ENCODE data around the gene KLK13. TPM values are rescaled to one million over a fixed set of nuclear protein-coding genes. Genes with fewer than 3 reads are reported as not detected.

KLK13 gene
- total RNA-seq, 1 donor from 2014 or later = not detected

- no peak overlapping the region for H3K4me3 ChIP-seq (ENCODE audit: low read depth, low read length)
- no peak for DNase-seq (ENCODE audit: low read depth)
- no peak for TF ChIP-seq CTCF (conservative IDR thresholded peaks at IDR 0.05; ENCODE audit: low read depth, low read length)
Observed at GRCh38 chr19:51078104-51078503, 13.2 kb upstream of the KLK13 start.

- no peak for DNase-seq (ENCODE audit: low read depth)
Observed at GRCh38 chr19:51076631-51077213, 11.8 kb upstream of the KLK13 start.

GRCh38 chr19:51075998-51076397 lies 11.1 kb upstream of the KLK13 start:
- no peak for DNase-seq (ENCODE audit: low read depth)
- no peak for TF ChIP-seq CTCF (conservative IDR thresholded peaks at IDR 0.05; ENCODE audit: low read depth, low read length)
- no peak overlapping the region for H3K4me3 ChIP-seq (ENCODE audit: low read depth, low read length)

More at GRCh38 chr19:51076631-51077213, 11.8 kb upstream of the KLK13 start:
- no peak for TF ChIP-seq CTCF (conservative IDR thresholded peaks at IDR 0.05; ENCODE audit: low read depth, low read length)
- no peak overlapping the region for H3K4me3 ChIP-seq (ENCODE audit: low read depth, low read length)

GRCh38 chr19:51071095-51071405 lies 6.2 kb upstream of the KLK13 start:
- no peak overlapping the region for H3K4me3 ChIP-seq (ENCODE audit: low read depth, low read length)
- no peak for TF ChIP-seq CTCF (conservative IDR thresholded peaks at IDR 0.05; ENCODE audit: low read depth, low read length)
- DNase-seq (ENCODE audit: low read depth) = no peak

- DNase-seq (ENCODE audit: low read depth) = no peak
- no peak overlapping the region for H3K4me3 ChIP-seq (ENCODE audit: low read depth, low read length)
- TF ChIP-seq CTCF (conservative IDR thresholded peaks at IDR 0.05; ENCODE audit: low read depth, low read length) = no peak
Observed at GRCh38 chr19:51070334-51071094, 5.6 kb upstream of the KLK13 start.

GRCh38 chr19:51066393-51067186 lies 1.7 kb upstream of the KLK13 start:
- no peak for DNase-seq (ENCODE audit: low read depth)
- no peak overlapping the region for H3K4me3 ChIP-seq (ENCODE audit: low read depth, low read length)
- TF ChIP-seq CTCF (conservative IDR thresholded peaks at IDR 0.05; ENCODE audit: low read depth, low read length) = no peak
